Upper lobe of left lung (tissue), 4 donors: ENCODE results near the gene MYOCD.

Source experiments
- CTCF ChIP-seq, 6 experiments: fragments of 450-650 bp in 4 of 6; fragments of 200-600 bp in 2 of 6; sonication (generic) in 2 of 6; IDR thresholded peaks; one replicate each; pipeline ENCODE4 v1.5.1; 2016 to 2019; ENCODE audit warnings: antibody characterized with exemption in 6 of 6
- EP300 ChIP-seq, 4 donors: sonication (generic); formaldehyde crosslinking; IDR thresholded peaks; one replicate each; pipeline ENCODE4 v1.5.1; 2017; ENCODE audit warnings: antibody characterized with exemption in 4 of 4, control low read depth in 2 of 4
- POLR2A ChIP-seq, 4 donors: fragments of 450-650 bp; IDR thresholded peaks; one replicate each; pipeline ENCODE4 v1.5.1; 2016 to 2017; ENCODE audit warnings: antibody characterized with exemption in 4 of 4, mild to moderate bottlenecking in 2 of 4

- TF ChIP-seq POLR2A (IDR thresholded peaks at IDR 0.05) (no peak), CTCF (IDR thresholded peaks at IDR 0.05) (no peak), EP300 (IDR thresholded peaks at IDR 0.05) (no peak)
Observed at GRCh38 chr17:12709063-12709462, 43.4 kb downstream of the MYOCD start.
